HCT116 (cell line): ENCODE results near the gene KCNMB2. TPM values are rescaled to one million over a fixed set of nuclear protein-coding genes. Genes with fewer than 3 reads are reported as not detected.

ENCODE experiments used
- ATAC-seq: fragments of 200-7000 bp; cut with Tn5 transposase; 2 replicates; pipeline ENCODE4 v1.9.1; 2020; ENCODE audit warnings: mild to moderate bottlenecking, moderate library complexity
- BruUV-seq: library from RNA; stranded (reverse); fragments of 400-500 nt; replicated peaks from 2 replicates; lab custom pipeline; 2021; lab: Mats Ljungman, UMichigan
- CTCF ChIA-PET: fragments of 300-600 bp; sonication (Branson Sonifier 250); formaldehyde crosslinking; loops from one replicate; lab custom pipeline; 2021; ENCODE audit warnings: antibody characterized with exemption; lab: Charles Lee
- POLR2A ChIA-PET: fragments of 300-600, 350-600 bp; sonication (Branson Sonifier 250); formaldehyde crosslinking; loops from one replicate; lab custom pipeline; 2021; ENCODE audit warnings: antibody characterized with exemption; lab: Charles Lee
- RAD21 ChIA-PET, 2 experiments: fragments of 300-600 bp; sonication (Branson Sonifier 250); formaldehyde crosslinking; loops; one replicate each; lab custom pipeline; 2023; ENCODE audit warnings: low total read pairs in 2 of 2; ENCODE audit not compliant: uncharacterized antibody in 2 of 2, unreplicated experiment in 2 of 2, low non-redundant PET in 1 of 2; lab: Charles Lee
- DNase-seq: peaks from one replicate; pipeline ENCODE4 v3.0.0-alpha.2; 2010; ENCODE audit warnings: low read depth, low spot score
- H2AFZ ChIP-seq: fragments of 200-600 bp; shearing (Covaris generic), sonication (generic); 2 replicates; pipeline ENCODE4 v1.6.1; 2017; ENCODE audit warnings: low read depth, mixed run types, mixed read lengths, antibody characterized with exemption, low read length; ENCODE audit not compliant: poor library complexity, severe bottlenecking
- H3K27ac ChIP-seq: 2 replicates; pipeline ENCODE4 v1.5.1; 2012; ENCODE audit warnings: low read depth, low read length
- H3K27me3 ChIP-seq: fragments of 200-600 bp; sonication (generic); 2 replicates; pipeline ENCODE4 v1.6.1; 2016; ENCODE audit warnings: mixed run types, low read length, mixed read lengths; ENCODE audit not compliant: insufficient read depth
- H3K36me3 ChIP-seq, 2 experiments: fragments of 200-500 bp in 1 of 2; fragments of 200-600 bp in 1 of 2; sonication (Bioruptor generic) in 1 of 2; sonication (generic) in 1 of 2; 2 replicates each; pipeline versions ENCODE4 v1.5.1 to v1.6.1; 2014 to 2016; ENCODE audit warnings: low read length in 2 of 2, inconsistent platforms in 1 of 2, mixed read lengths in 1 of 2, mixed run types in 1 of 2; ENCODE audit not compliant: insufficient read depth in 2 of 2, control insufficient read depth in 1 of 2
- H3K4me1 ChIP-seq, 2 experiments: fragments of 200-600 bp in 1 of 2; sonication (generic) in 1 of 2; 2 replicates each; pipeline versions ENCODE4 v1.5.1 to v1.6.1; 2012 to 2017; ENCODE audit warnings: low read length in 2 of 2, inconsistent platforms in 1 of 2, mild to moderate bottlenecking in 1 of 2, mixed read lengths in 1 of 2, mixed run types in 1 of 2, moderate library complexity in 1 of 2; ENCODE audit not compliant: insufficient read depth in 2 of 2, control insufficient read depth in 1 of 2
- H3K4me2 ChIP-seq: fragments of 200-600 bp; sonication (generic); 2 replicates; pipeline ENCODE4 v1.6.1; 2017; ENCODE audit warnings: mixed run types, low read length, mixed read lengths
- H3K4me3 ChIP-seq, 2 experiments: fragments of 200-600 bp in 1 of 2; sonication (generic) in 1 of 2; replicated peaks in 1 of 2; 2 replicates each; pipeline ENCODE4 v1.5.1; 2011 to 2016; ENCODE audit warnings: low read length in 2 of 2, control low read depth in 1 of 2, low read depth in 1 of 2, mild to moderate bottlenecking in 1 of 2, mixed read lengths in 1 of 2, mixed run types in 1 of 2
- H3K79me2 ChIP-seq: fragments of 200-600 bp; sonication (generic); 2 replicates; pipeline ENCODE4 v1.6.1; 2017; ENCODE audit warnings: mild to moderate bottlenecking, mixed run types, low read length, moderate library complexity, mixed read lengths; ENCODE audit not compliant: insufficient read depth
- H3K9ac ChIP-seq: fragments of 200-600 bp; sonication (generic); 2 replicates; pipeline ENCODE4 v1.6.1; 2016; ENCODE audit warnings: low read length, mixed read lengths
- H3K9me2 ChIP-seq: fragments of 200-600 bp; sonication (generic), shearing (Covaris generic); 2 replicates; pipeline ENCODE4 v1.6.1; 2017; ENCODE audit warnings: mixed run types, mild to moderate bottlenecking, moderate library complexity; ENCODE audit not compliant: insufficient read depth
- H3K9me3 ChIP-seq, 2 experiments: fragments of 200-500 bp in 1 of 2; fragments of 200-600 bp in 1 of 2; sonication (Bioruptor generic) in 1 of 2; sonication (generic) in 1 of 2; 2 replicates each; pipeline ENCODE4 v1.6.1; 2014 to 2017; ENCODE audit warnings: low read length in 2 of 2, mixed read lengths in 2 of 2, inconsistent platforms in 1 of 2, low read depth in 1 of 2, mild to moderate bottlenecking in 1 of 2, mixed run types in 1 of 2, moderate library complexity in 1 of 2; ENCODE audit not compliant: control insufficient read depth in 1 of 2, insufficient read depth in 1 of 2
- H4K20me1 ChIP-seq: fragments of 200-600 bp; sonication (generic), shearing (Covaris generic); 2 replicates; pipeline ENCODE4 v1.6.1; 2017; ENCODE audit warnings: mixed run types, mild to moderate bottlenecking, moderate library complexity; ENCODE audit not compliant: insufficient read depth
- CEBPB ChIP-seq: IDR thresholded peaks from 2 replicates; pipeline ENCODE4 v1.6.1; 2012; ENCODE audit warnings: low read depth
- EGR1 ChIP-seq: IDR thresholded peaks from 2 replicates; pipeline ENCODE4 v1.6.1; 2012; ENCODE audit warnings: low read depth
- EZH2 ChIP-seq: fragments of 200-600 bp; sonication (generic); IDR thresholded peaks from 2 replicates; pipeline ENCODE4 v1.6.1; 2017; ENCODE audit warnings: antibody characterized with exemption, mixed run types
- JUND ChIP-seq: IDR thresholded peaks from 2 replicates; pipeline ENCODE4 v1.6.1; 2012
- MAX ChIP-seq: IDR thresholded peaks from 2 replicates; pipeline ENCODE4 v1.6.1; 2012
- POLR2A ChIP-seq: IDR thresholded peaks from 2 replicates; pipeline ENCODE4 v1.7.0; 2011; ENCODE audit warnings: borderline replicate concordance; ENCODE audit not compliant: insufficient read depth, insufficient read length; ENCODE audit errors: extremely low read depth
- POLR2AphosphoS5 ChIP-seq: IDR thresholded peaks from 2 replicates; pipeline ENCODE4 v1.6.1; 2011; ENCODE audit warnings: mild to moderate bottlenecking, low read depth, low read length, moderate library complexity
- RAD21 ChIP-seq: IDR thresholded peaks from 2 replicates; pipeline ENCODE4 v1.6.1; 2012; ENCODE audit warnings: low read depth, mild to moderate bottlenecking
- SP1 ChIP-seq: IDR thresholded peaks from 2 replicates; pipeline ENCODE4 v1.6.1; 2012; ENCODE audit warnings: low read depth
- TCF7L2 ChIP-seq: IDR thresholded peaks from 2 replicates; pipeline ENCODE4 v1.7.0; 2011; ENCODE audit warnings: borderline replicate concordance, inconsistent platforms; ENCODE audit not compliant: insufficient read depth, insufficient read length; ENCODE audit errors: extremely low read depth
- ZBTB33 ChIP-seq: IDR thresholded peaks from 2 replicates; pipeline ENCODE4 v1.6.1; 2011; ENCODE audit warnings: mild to moderate bottlenecking, low read length, moderate library complexity; ENCODE audit not compliant: insufficient replicate concordance; ENCODE audit errors: extremely low read depth
- intact Hi-C: fragments of 100-400 bp; cut with micrococcal nuclease; formaldehyde crosslinking; loops from 2 replicates; pipeline ENCODE4 v1.10.0; 2022
- total RNA-seq: library from RNA; stranded (reverse); gene quantifications from one replicate; pipeline ENCODE4 v1.2.1, GENCODE V29; 2021; ENCODE audit not compliant: unreplicated experiment

Gene KCNMB2
- total RNA-seq, 1 experiment from 2014 or later: not detected

GRCh38 chr3:178762385-178762784, 226.1 kb downstream of the KCNMB2 start:
- H2AFZ ChIP-seq: no peak overlapping the region
- DNase-seq (no peak), ATAC-seq (no peak)
- intact Hi-C loops: no loop called here
- H3K9me3 ChIP-seq: no peaks in the 10 kb centered on the region
- H4K20me1 ChIP-seq: no peaks in the 10 kb centered on the region
- TF ChIP-seq TCF7L2: no peak
- TF ChIP-seq EZH2: no peak
- no peak for TF ChIP-seq POLR2A
- TF ChIP-seq RAD21: no peak
- TF ChIP-seq EGR1: no peak
- no peak for TF ChIP-seq ZBTB33
- TF ChIP-seq JUND: no peak
- TF ChIP-seq, all 23 proteins: peak for 0
- no peaks in the 10 kb centered on the region for H3K9me2 ChIP-seq
- no peaks in the 10 kb centered on the region for H3K27me3 ChIP-seq
- H3K4me2 ChIP-seq: no peak overlapping the region
- POLR2A ChIA-PET: no interaction called here
- CTCF ChIA-PET: no interaction called here
- H3K79me2 ChIP-seq: no peaks in the 10 kb centered on the region
- no peak overlapping the region for H3K4me3 ChIP-seq
- no TSS peak for BruUV-seq
- H3K27ac ChIP-seq: no peak overlapping the region
- RAD21 ChIA-PET: no interaction called here
- no peaks in the 10 kb centered on the region for H3K4me1 ChIP-seq
- no peaks in the 10 kb centered on the region for H3K36me3 ChIP-seq
- H3K9ac ChIP-seq: no peak overlapping the region

DNA sequence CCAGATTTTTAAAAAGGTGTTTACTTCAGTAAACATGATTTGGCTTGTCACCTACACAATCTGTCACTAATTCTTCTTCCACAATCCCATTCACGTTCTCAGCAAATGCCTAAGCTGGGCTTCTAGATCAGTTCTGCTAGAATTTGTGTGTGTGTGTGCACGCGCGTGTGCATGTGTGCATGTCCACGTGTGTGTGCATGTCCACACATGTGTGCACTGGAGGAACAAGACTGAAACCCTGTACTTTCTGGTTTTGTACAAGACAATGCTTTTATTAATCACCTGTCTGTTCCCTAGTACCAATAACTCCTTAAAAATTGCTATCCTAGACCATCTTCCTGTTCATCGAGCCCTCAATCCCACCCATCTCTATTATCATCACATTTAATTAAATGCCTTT, 229.2 kb downstream of the KCNMB2 start:
- Histone ChIP-seq H3K27ac (no peak overlapping the region), H3K9me3 (no peaks in the 10 kb centered on the region), H3K36me3 (no peaks in the 10 kb centered on the region), H3K9ac (no peak overlapping the region), H3K79me2 (no peaks in the 10 kb centered on the region), H4K20me1 (no peaks in the 10 kb centered on the region), H3K27me3 (no peaks in the 10 kb centered on the region), H2AFZ (no peak overlapping the region), H3K4me1 (no peaks in the 10 kb centered on the region), H3K4me2 (no peak overlapping the region), H3K4me3 (no peak overlapping the region), H3K9me2 (no peaks in the 10 kb centered on the region)
- CTCF ChIA-PET: no interaction called here
- ATAC-seq (no peak), DNase-seq (no peak)
- TF ChIP-seq SP1 (no peak), POLR2A (no peak), POLR2AphosphoS5 (no peak), JUND (no peak), CEBPB (no peak), MAX (no peak)
- intact Hi-C loops: no loop called here
- no TSS peak for BruUV-seq
- POLR2A ChIA-PET: no interaction called here
- RAD21 ChIA-PET: no interaction called here
